Stimulated activated CD4-positive, alpha-beta T cell treated with anti-CD3 and anti-CD28 coated beads, Interleukin-4, amount 100 ng/mL, for 4 hours (primary cell): ENCODE data around the gene PKMYT1.
"Not testable (repeated sequence)": the region's sequence is repeated elsewhere in the genome, so short reads cannot be mapped to it uniquely, and the experiment has no call there.

Source experiments
- DNase-seq, 2 experiments: peaks; one replicate each; pipeline ENCODE4 v3.0.0-alpha.2; 2020

PKMYT1 gene

DNA sequence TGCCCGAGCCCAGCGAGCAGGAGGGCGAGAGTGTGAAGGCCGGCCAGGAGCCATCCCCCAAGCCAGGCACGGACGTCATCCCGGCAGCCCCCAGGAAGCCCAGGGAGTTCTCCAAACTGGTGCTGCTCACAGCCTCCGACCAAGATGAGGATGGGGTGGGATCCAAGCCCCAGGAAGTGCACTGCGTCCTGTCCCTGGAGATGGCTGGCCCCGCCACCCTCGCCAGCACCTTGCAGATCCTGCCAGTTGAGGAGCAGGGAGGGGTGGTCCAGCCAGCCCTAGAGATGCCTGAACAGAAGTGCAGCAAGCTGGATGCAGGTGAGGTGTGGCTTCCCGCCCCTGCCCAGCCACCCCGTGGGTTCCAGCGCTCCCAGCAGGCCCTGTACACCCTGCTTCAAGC is 50.6 kb downstream of the PKMYT1 start:
- DNase-seq: no peak

GRCh38 chr16:2928796-2929195 is 51.5 kb downstream of the PKMYT1 start:
- DNase-seq: no peak

DNA sequence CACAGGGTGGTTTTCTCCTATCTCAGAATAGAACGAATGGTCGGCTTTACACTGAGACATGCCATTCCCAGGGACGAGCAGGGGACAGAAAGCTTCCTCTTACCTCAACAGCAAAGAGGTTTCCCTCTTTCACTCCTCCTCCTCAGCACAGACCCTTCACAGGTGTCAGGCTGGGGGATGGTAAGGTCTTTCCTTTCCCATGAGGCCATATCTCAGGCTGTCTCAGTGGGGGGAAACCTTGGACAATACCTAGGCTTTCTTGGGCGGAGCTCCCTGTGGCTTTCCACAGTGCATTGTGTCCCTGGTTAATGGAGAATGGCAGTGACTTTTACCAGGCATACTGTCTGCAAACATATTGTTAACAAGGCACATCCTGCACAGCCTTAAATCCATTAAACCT is 52.1 kb downstream of the PKMYT1 start:
- DNase-seq: not testable (repeated sequence)

- DNase-seq: peak; percentile 77 to 85
Observed at GRCh38 chr16:2927010-2927646, 53.1 kb downstream of the PKMYT1 start.

DNA sequence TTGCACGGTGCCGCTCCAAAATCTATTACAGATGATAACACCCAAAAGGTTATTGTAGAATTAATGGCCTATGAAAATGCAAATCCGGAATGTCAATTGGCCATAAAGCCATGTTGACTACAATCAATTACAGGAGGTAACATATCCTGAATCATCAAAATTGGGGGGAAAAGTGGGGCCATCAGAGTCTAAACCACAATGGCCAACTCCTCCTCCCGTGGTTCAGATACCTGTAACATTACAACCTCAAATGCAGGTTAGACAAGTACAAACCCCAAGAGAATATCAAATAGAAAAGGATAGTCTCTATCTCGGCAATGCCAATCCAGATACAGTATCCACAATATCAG is 53.6 kb downstream of the PKMYT1 start:
- no peak for DNase-seq

GRCh38 chr16:2925951-2926649 is 54.1 kb downstream of the PKMYT1 start:
- no peak for DNase-seq

GRCh38 chr16:2924901-2925755 is 55.1 kb downstream of the PKMYT1 start:
- DNase-seq: no peak

DNA sequence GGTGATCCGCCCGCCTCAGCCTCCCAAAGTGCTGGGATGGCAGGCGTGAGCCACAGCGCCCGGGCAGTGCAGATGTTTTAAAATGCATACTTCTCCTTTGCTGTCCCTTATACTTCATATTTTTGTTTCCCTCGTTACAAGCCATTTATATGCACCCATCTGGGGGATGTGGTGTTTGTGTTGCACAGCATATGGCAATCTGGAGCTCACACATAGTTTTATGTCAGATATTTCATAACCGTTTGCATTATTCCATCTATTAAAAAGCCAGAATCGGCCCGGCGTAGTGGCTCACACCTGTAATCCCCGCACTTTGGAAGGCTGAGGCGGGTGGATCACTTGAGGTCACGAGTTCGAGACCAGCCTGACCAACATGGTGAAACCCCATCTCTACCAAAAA is 56.8 kb downstream of the PKMYT1 start:
- no peak for DNase-seq
